Stomach (tissue), 4 donors: ENCODE measurements around the gene ATP2A3.

Source experiments
- EP300 ChIP-seq: sonication (generic); formaldehyde crosslinking; IDR thresholded peaks from one replicate; pipeline ENCODE4 v1.6.1; 2017; ENCODE audit warnings: antibody characterized with exemption
- POLR2A ChIP-seq, 4 donors: fragments of 450-650 bp; IDR thresholded peaks; one replicate each; pipeline ENCODE4 v1.6.1; 2016; ENCODE audit warnings: antibody characterized with exemption in 4 of 4, control low read depth in 2 of 4, mild to moderate bottlenecking in 1 of 4, moderate library complexity in 1 of 4
- TF ChIP-seq, protein P1 (sequence below), 7 experiments: fragments of 450-650 bp in 4 of 7; fragments of 200-600 bp in 3 of 7; sonication (generic) in 3 of 7; IDR thresholded peaks; one replicate each; pipeline ENCODE4 v1.5.1; 2016 to 2019; ENCODE audit warnings: antibody characterized with exemption in 7 of 7, control low read depth in 2 of 7, mild to moderate bottlenecking in 1 of 7

- TF ChIP-seq POLR2A (IDR thresholded peaks at IDR 0.05) (no peak), EP300 (no peak)
- TF ChIP-seq, protein P1, sequence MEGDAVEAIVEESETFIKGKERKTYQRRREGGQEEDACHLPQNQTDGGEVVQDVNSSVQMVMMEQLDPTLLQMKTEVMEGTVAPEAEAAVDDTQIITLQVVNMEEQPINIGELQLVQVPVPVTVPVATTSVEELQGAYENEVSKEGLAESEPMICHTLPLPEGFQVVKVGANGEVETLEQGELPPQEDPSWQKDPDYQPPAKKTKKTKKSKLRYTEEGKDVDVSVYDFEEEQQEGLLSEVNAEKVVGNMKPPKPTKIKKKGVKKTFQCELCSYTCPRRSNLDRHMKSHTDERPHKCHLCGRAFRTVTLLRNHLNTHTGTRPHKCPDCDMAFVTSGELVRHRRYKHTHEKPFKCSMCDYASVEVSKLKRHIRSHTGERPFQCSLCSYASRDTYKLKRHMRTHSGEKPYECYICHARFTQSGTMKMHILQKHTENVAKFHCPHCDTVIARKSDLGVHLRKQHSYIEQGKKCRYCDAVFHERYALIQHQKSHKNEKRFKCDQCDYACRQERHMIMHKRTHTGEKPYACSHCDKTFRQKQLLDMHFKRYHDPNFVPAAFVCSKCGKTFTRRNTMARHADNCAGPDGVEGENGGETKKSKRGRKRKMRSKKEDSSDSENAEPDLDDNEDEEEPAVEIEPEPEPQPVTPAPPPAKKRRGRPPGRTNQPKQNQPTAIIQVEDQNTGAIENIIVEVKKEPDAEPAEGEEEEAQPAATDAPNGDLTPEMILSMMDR (IDR thresholded peaks at IDR 0.05), result no peak
Measured at GRCh38 chr17:3972281-3972731, 8.1 kb upstream of the ATP2A3 start.
